Measurements from ENCODE around the gene BLNK.

- TF ChIP-seq, protein P1, sequence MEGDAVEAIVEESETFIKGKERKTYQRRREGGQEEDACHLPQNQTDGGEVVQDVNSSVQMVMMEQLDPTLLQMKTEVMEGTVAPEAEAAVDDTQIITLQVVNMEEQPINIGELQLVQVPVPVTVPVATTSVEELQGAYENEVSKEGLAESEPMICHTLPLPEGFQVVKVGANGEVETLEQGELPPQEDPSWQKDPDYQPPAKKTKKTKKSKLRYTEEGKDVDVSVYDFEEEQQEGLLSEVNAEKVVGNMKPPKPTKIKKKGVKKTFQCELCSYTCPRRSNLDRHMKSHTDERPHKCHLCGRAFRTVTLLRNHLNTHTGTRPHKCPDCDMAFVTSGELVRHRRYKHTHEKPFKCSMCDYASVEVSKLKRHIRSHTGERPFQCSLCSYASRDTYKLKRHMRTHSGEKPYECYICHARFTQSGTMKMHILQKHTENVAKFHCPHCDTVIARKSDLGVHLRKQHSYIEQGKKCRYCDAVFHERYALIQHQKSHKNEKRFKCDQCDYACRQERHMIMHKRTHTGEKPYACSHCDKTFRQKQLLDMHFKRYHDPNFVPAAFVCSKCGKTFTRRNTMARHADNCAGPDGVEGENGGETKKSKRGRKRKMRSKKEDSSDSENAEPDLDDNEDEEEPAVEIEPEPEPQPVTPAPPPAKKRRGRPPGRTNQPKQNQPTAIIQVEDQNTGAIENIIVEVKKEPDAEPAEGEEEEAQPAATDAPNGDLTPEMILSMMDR (IDR thresholded peaks at IDR 0.05): no peak
- TF ChIP-seq EZH2 (IDR thresholded peaks at IDR 0.05; ENCODE audit: borderline replicate concordance, insufficient read depth, low read depth, low read length, poor library complexity, severe bottlenecking): no peak
These were observed 10.2 kb upstream of the BLNK start for GRCh38 chr10:96281444-96282029.

All from B cell (primary cell).